Liver (tissue), 9 donors: ENCODE measurements around the gene CWC25. TPM values are rescaled to one million over a fixed set of nuclear protein-coding genes. Genes with fewer than 3 reads are reported as not detected.

Experiments used
- DNase-seq: peaks from one replicate; pipeline ENCODE4 v3.0.0-alpha.2; 2017; ENCODE audit warnings: low spot score
- H3K27ac ChIP-seq, 2 donors: one replicate each; pipeline ENCODE4 v1.7.0; 2013; ENCODE audit warnings: inconsistent platforms in 2 of 2, low read length in 2 of 2, control low read depth in 1 of 2, low read depth in 1 of 2, mild to moderate bottlenecking in 1 of 2
- H3K27me3 ChIP-seq, 4 donors: one replicate each; pipeline versions ENCODE4 v1.6.1 to v1.7.0; 2013; ENCODE audit warnings: low read length in 3 of 4, inconsistent platforms in 1 of 4, mild to moderate bottlenecking in 1 of 4, moderate library complexity in 1 of 4; ENCODE audit not compliant: control insufficient read depth in 4 of 4, insufficient read depth in 4 of 4
- H3K36me3 ChIP-seq, 4 donors: one replicate each; pipeline versions ENCODE4 v1.6.1 to v1.7.0; 2013; ENCODE audit warnings: low read length in 3 of 4, mild to moderate bottlenecking in 3 of 4, low read depth in 1 of 4, moderate library complexity in 1 of 4; ENCODE audit not compliant: control insufficient read depth in 4 of 4, insufficient read depth in 3 of 4
- H3K4me1 ChIP-seq, 4 donors: one replicate each; pipeline versions ENCODE4 v1.6.1 to v1.7.0; 2013; ENCODE audit warnings: low read length in 3 of 4, mild to moderate bottlenecking in 3 of 4, moderate library complexity in 1 of 4; ENCODE audit not compliant: control insufficient read depth in 4 of 4, insufficient read depth in 4 of 4
- H3K4me3 ChIP-seq, 3 donors: one replicate each; pipeline versions ENCODE4 v1.6.1 to v1.7.0; 2013; ENCODE audit warnings: low read length in 3 of 3, control low read depth in 1 of 3, low read depth in 1 of 3, mild to moderate bottlenecking in 1 of 3
- H3K9ac ChIP-seq, 2 donors: one replicate each; pipeline ENCODE4 v1.7.0; 2013; ENCODE audit warnings: low read length in 2 of 2, mild to moderate bottlenecking in 2 of 2, moderate library complexity in 2 of 2, control low read depth in 1 of 2, low read depth in 1 of 2
- H3K9me3 ChIP-seq, 4 donors: one replicate each; pipeline versions ENCODE4 v1.6.1 to v1.7.0; 2013; ENCODE audit warnings: low read length in 3 of 4; ENCODE audit not compliant: control insufficient read depth in 4 of 4
- ATF3 ChIP-seq: IDR thresholded peaks from 2 replicates; pipeline ENCODE4 v1.6.1; 2016; ENCODE audit warnings: antibody characterized with exemption
- CTCF ChIP-seq: fragments of 150-350 bp; IDR thresholded peaks from 2 replicates; pipeline ENCODE4 v1.5.1; 2017; ENCODE audit warnings: improper control_type of control experiment, low read depth, low read length; ENCODE audit not compliant: missing input control
- EGR1 ChIP-seq, 2 donors: IDR thresholded peaks; 2 replicates each; pipeline ENCODE4 v1.6.1; 2016 to 2018; ENCODE audit warnings: antibody characterized with exemption in 2 of 2, low read depth in 2 of 2
- FOXA1 ChIP-seq: IDR thresholded peaks from 2 replicates; pipeline ENCODE4 v1.6.1; 2016; ENCODE audit warnings: antibody characterized with exemption
- FOXA2 ChIP-seq: IDR thresholded peaks from 2 replicates; pipeline ENCODE4 v1.6.1; 2016; ENCODE audit warnings: antibody characterized with exemption
- GABPA ChIP-seq, 2 donors: IDR thresholded peaks in 1 of 2; conservative IDR thresholded peaks in 1 of 2; 2 replicates each; pipeline ENCODE4 v1.6.1; 2016; ENCODE audit warnings: antibody characterized with exemption in 2 of 2, mild to moderate bottlenecking in 1 of 2, moderate library complexity in 1 of 2
- HNF4A ChIP-seq, 2 donors: conservative IDR thresholded peaks; 2 replicates each; pipeline ENCODE4 v1.6.1; 2016; ENCODE audit warnings: antibody characterized with exemption in 2 of 2, mild to moderate bottlenecking in 2 of 2
- HNF4G ChIP-seq: IDR thresholded peaks from 2 replicates; pipeline ENCODE4 v1.6.1; 2016; ENCODE audit warnings: antibody characterized with exemption
- JUND ChIP-seq, 2 donors: IDR thresholded peaks; 2 replicates each; pipeline ENCODE4 v1.6.1; 2016; ENCODE audit warnings: antibody characterized with exemption in 2 of 2
- MAX ChIP-seq: IDR thresholded peaks from 2 replicates; pipeline ENCODE4 v1.6.1; 2016; ENCODE audit warnings: antibody characterized with exemption
- NR2F2 ChIP-seq: IDR thresholded peaks from 2 replicates; pipeline ENCODE4 v1.6.1; 2016; ENCODE audit warnings: antibody characterized with exemption
- RAD21 ChIP-seq, 2 donors: IDR thresholded peaks; 2 replicates each; pipeline ENCODE4 v1.6.1; 2016; ENCODE audit warnings: antibody characterized with exemption in 2 of 2, mild to moderate bottlenecking in 2 of 2
- REST ChIP-seq: IDR thresholded peaks from 2 replicates; pipeline ENCODE4 v1.6.1; 2016; ENCODE audit warnings: antibody characterized with exemption, mild to moderate bottlenecking
- RXRA ChIP-seq, 2 donors: IDR thresholded peaks; 2 replicates each; pipeline ENCODE4 v1.6.1; 2017 to 2018; ENCODE audit warnings: antibody characterized with exemption in 2 of 2, mild to moderate bottlenecking in 1 of 2
- SP1 ChIP-seq: IDR thresholded peaks from 2 replicates; pipeline ENCODE4 v1.6.1; 2018; ENCODE audit warnings: antibody characterized with exemption, mild to moderate bottlenecking
- TAF1 ChIP-seq: conservative IDR thresholded peaks from 2 replicates; pipeline ENCODE4 v1.6.1; 2016; ENCODE audit warnings: antibody characterized with exemption, mild to moderate bottlenecking
- YY1 ChIP-seq: IDR thresholded peaks from 2 replicates; pipeline ENCODE4 v1.6.1; 2016; ENCODE audit warnings: antibody characterized with exemption, mild to moderate bottlenecking
- ZBTB33 ChIP-seq: IDR thresholded peaks from 2 replicates; pipeline ENCODE4 v1.6.1; 2016; ENCODE audit warnings: antibody characterized with exemption
- whole genome bisulfite sequencing: extraction: QIAGEN DNeasy Blood & Tissue Kit; methylation state at CpG from one replicate; pipeline ENCODE4 v1.1.7; 2013; 5-methylcytosine and 5-hydroxymethylcytosine counted together
- polyA plus RNA-seq, 2 donors: library from polyadenylated mRNA; stranded (reverse) in 1 of 2; unstranded in 1 of 2; fragments of 200-250 nt in 1 of 2; fragments of >200 nt in 1 of 2; fragmentation: Nextera tagmentation in 1 of 2; extraction: Ambion mirVana in 1 of 2; gene quantifications; one replicate each; pipeline versions ENCODE4 v1.2.1 to v1.2.3, GENCODE V29; 2013 to 2015
- total RNA-seq, 2 donors: library from RNA; depleted of rRNA; stranded (reverse); fragments of >200 nt; gene quantifications; one replicate each; pipeline ENCODE4 v1.2.3, GENCODE V29; 2014
- donor health status: healthy.
- donor health status: healthy.
- donor health status: healthy.
- donor health status: healthy.
- donor health status: healthy.

Gene CWC25
- total and polyA plus RNA-seq, 4 donors, result 5.7 to 10.0 (median 7.4) TPM

- no peak overlapping the region for H3K4me3 ChIP-seq
Observed at GRCh38 chr17:38777641-38778250, 47.4 kb downstream of the CWC25 start.

More at GRCh38 chr17:38777641-38778250, 47.4 kb downstream of the CWC25 start:
- Histone ChIP-seq H3K27me3 (no peaks in the 10 kb centered on the region), H3K4me1 (no peaks in the 10 kb centered on the region), H3K27ac (no peak overlapping the region), H3K9ac (no peak overlapping the region), H3K36me3 (peaks cover 11 to 85% (median 64%) of the 10 kb centered on the region in 4 donors), H3K9me3 (no peaks in the 10 kb centered on the region)
- no peak for DNase-seq
- no peak for TF ChIP-seq SP1
- no peak for TF ChIP-seq TAF1
- TF ChIP-seq ATF3, result no peak
- TF ChIP-seq HNF4G, result no peak
- no peak for TF ChIP-seq ZBTB33
- TF ChIP-seq EGR1 (IDR thresholded peaks at IDR 0.05; ENCODE audit: low read depth in 2 of 2), result no peak
- TF ChIP-seq JUND (IDR thresholded peaks at IDR 0.05), result no peak
- no peak for TF ChIP-seq HNF4A (conservative IDR thresholded peaks at IDR 0.05)
- TF ChIP-seq FOXA1, result no peak
- TF ChIP-seq YY1, result no peak
- no peak for TF ChIP-seq FOXA2
- TF ChIP-seq RAD21 (IDR thresholded peaks at IDR 0.05), result no peak
- no peak for TF ChIP-seq NR2F2
- TF ChIP-seq CTCF, result no peak
- no peak for TF ChIP-seq GABPA (IDR thresholded peaks at IDR 0.05 in 1 of 2, conservative IDR thresholded peaks at IDR 0.05 in 1 of 2)
- no peak for TF ChIP-seq MAX
- TF ChIP-seq REST, result no peak
- no peak for TF ChIP-seq RXRA (IDR thresholded peaks at IDR 0.05)
- 83% methylated on average over 7 of the region's 7 CpGs for WGBS
